Measurements from ENCODE around the gene PSMA5. TPM values are rescaled to one million over a fixed set of nuclear protein-coding genes. Genes with fewer than 3 reads are reported as not detected.
A peak's percentile ranks its signal among the peaks of the same experiment; 100 is the strongest.

PSMA5 gene
- polyA plus RNA-seq, 1 experiment, result 151 TPM

- H3K4me3 ChIP-seq (ENCODE audit: low read depth, low read length), result no peak overlapping the region
- POLR2A ChIA-PET, result no interaction called here
- no peak for DNase-seq (ENCODE audit: low read depth, low spot score)
- CTCF ChIA-PET, result interaction anchor here (0.7 to 2.3 kb wide), 3 partner anchors 13 to 120 kb away, joined by 3 to 12 read pairs (median 12); no protein-coding TSS in a partner anchor
- no peak overlapping the region for H3K27ac ChIP-seq (ENCODE audit: low read depth, low read length)
- no peaks in the 10 kb centered on the region for H3K27me3 ChIP-seq (ENCODE audit: control insufficient read depth, insufficient read depth, low read length)
- TF ChIP-seq, protein P1, sequence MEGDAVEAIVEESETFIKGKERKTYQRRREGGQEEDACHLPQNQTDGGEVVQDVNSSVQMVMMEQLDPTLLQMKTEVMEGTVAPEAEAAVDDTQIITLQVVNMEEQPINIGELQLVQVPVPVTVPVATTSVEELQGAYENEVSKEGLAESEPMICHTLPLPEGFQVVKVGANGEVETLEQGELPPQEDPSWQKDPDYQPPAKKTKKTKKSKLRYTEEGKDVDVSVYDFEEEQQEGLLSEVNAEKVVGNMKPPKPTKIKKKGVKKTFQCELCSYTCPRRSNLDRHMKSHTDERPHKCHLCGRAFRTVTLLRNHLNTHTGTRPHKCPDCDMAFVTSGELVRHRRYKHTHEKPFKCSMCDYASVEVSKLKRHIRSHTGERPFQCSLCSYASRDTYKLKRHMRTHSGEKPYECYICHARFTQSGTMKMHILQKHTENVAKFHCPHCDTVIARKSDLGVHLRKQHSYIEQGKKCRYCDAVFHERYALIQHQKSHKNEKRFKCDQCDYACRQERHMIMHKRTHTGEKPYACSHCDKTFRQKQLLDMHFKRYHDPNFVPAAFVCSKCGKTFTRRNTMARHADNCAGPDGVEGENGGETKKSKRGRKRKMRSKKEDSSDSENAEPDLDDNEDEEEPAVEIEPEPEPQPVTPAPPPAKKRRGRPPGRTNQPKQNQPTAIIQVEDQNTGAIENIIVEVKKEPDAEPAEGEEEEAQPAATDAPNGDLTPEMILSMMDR (IDR thresholded peaks at IDR 0.05; ENCODE audit: low read depth, low read length), result no peak
- H3K9me3 ChIP-seq (ENCODE audit: control insufficient read depth, insufficient read depth, low read length), result no peaks in the 10 kb centered on the region
Observed at GRCh38 chr1:109412551-109412950, 13.7 kb downstream of the PSMA5 start.

- DNase-seq (ENCODE audit: low read depth, low spot score), result no peak
- CTCF ChIA-PET, result no interaction called here
- POLR2A ChIA-PET, result no interaction called here
- H3K27ac ChIP-seq (ENCODE audit: low read depth, low read length), result no peak overlapping the region
- TF ChIP-seq, protein P1 (IDR thresholded peaks at IDR 0.05; ENCODE audit: low read depth, low read length), result no peak
- H3K4me3 ChIP-seq (ENCODE audit: low read depth, low read length), result no peak overlapping the region
- no peaks in the 10 kb centered on the region for H3K27me3 ChIP-seq (ENCODE audit: control insufficient read depth, insufficient read depth, low read length)
- no peaks in the 10 kb centered on the region for H3K9me3 ChIP-seq (ENCODE audit: control insufficient read depth, insufficient read depth, low read length)
Observed at GRCh38 chr1:109404838-109405237, 21.4 kb downstream of the PSMA5 start.

DNA sequence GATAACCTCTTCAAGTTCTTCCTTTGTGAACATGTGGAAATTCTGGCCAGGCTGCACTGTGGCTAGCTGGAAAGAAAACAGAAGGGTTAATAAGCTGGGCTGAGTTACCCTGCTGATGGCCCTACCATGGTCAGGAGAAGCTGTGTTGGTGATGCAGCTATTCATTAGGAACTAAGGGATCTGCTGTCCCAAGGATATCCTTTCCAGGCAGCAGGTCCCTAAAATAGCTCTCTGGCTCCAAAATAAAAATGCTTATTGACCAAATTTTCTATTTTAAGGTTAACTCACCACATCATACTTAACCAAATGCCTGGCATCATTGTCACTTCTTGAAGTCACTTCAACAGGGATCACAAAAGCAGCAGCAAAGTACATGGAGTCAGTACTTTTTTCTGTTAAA lies 24.2 kb downstream of the PSMA5 start:
- H3K27me3 ChIP-seq (ENCODE audit: control insufficient read depth, insufficient read depth, low read length), result no peaks in the 10 kb centered on the region
- no peak for DNase-seq (ENCODE audit: low read depth, low spot score)
- H3K9me3 ChIP-seq (ENCODE audit: control insufficient read depth, insufficient read depth, low read length), result no peaks in the 10 kb centered on the region
- CTCF ChIA-PET, result interaction anchor here (0.7 to 6.1 kb wide), 7 partner anchors 10 to 289 kb away, joined by 3 to 119 read pairs (median 7); a partner anchor contains a TSS
- H3K27ac ChIP-seq (ENCODE audit: low read depth, low read length), result no peak overlapping the region
- POLR2A ChIA-PET, result no interaction called here
- TF ChIP-seq, protein P1 (IDR thresholded peaks at IDR 0.05; ENCODE audit: low read depth, low read length), result no peak
- no peak overlapping the region for H3K4me3 ChIP-seq (ENCODE audit: low read depth, low read length)

DNA sequence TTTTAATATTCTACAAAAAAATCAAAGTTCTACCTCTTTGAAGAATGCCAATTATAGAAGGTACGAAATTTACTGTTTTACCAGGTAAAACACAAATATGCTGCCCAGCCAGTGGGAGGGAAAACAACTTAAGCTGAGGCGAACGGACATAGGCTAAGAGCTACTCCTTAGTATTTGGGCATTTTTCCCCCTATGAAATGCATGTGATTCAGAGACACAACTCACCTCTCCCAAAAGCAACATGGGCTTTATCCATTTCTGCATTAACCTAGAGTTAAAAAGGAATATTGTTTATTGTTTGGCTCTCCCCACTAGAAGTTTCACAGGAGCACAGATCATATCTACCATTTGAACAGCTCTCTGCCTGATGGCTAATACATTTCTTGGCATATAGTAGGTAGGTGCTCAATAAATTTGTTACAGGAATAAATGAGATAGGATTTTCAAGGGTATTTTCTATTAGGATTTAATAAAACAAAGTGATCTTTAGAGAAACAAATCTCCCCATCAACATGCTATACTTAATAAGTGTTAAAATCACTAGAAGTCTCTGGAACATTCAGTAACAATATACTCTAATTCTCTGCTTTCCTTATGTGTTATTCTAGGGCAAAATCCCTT lies 26.1 kb downstream of the PSMA5 start:
- TF ChIP-seq, protein P1 (IDR thresholded peaks at IDR 0.05; ENCODE audit: low read depth, low read length), result no peak
- H3K27me3 ChIP-seq (ENCODE audit: control insufficient read depth, insufficient read depth, low read length), result no peaks in the 10 kb centered on the region
- CTCF ChIA-PET, result interaction anchor here (0.7 to 6.1 kb wide), 15 partner anchors 8 to 300 kb away, joined by 3 to 119 read pairs (median 11); partner anchors contain the start of gene PSRC1
- POLR2A ChIA-PET, result interaction anchor here (2.6 kb wide), 1 partner anchor 101 kb away, joined by 6 read pairs; no protein-coding TSS in a partner anchor
- H3K9me3 ChIP-seq (ENCODE audit: control insufficient read depth, insufficient read depth, low read length), result no peaks in the 10 kb centered on the region
- no peak overlapping the region for H3K27ac ChIP-seq (ENCODE audit: low read depth, low read length)
- DNase-seq (ENCODE audit: low read depth, low spot score), result no peak
- H3K4me3 ChIP-seq (ENCODE audit: low read depth, low read length), result no peak overlapping the region

DNA sequence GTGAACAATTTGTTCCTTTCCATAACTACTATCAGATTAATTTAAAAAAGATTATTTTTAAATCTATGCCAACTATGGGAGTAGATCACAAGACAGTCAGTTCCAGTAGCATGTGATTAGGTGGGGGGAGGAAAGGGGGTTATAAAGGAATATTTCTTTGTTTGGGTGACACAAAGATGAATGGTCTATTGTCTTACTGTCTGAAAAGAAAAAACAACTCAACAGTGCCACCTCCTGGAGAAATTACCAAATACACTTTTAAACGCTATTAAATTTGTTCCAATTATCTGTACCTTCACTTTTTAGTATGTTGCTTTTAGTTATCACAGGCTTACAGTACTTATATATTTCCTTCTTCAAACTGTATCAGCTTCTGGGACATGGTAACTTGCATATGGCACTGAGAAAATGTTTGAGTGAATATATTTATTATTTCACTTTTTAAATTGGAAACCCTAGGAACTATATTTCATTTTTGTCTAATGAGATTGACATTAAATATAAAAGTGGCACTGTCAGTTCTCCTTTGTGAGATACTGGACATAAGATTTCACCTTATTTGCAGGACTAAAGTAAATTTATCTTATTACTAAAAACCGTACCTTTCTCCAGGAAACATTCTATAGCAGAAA lies 26.8 kb downstream of the PSMA5 start:
- peak; percentile 23 for DNase-seq (ENCODE audit: low read depth, low spot score)
- TF ChIP-seq, protein P1 (IDR thresholded peaks at IDR 0.05; ENCODE audit: low read depth, low read length), result peak; percentile 57
- ChIA-PET POLR2A (interaction anchor here (0.8 to 2.6 kb wide), 4 partner anchors 8 to 122 kb away, joined by 4 to 9 read pairs (median 6); partner anchors contain the start of gene PSRC1), CTCF (interaction anchor here (0.6 to 6.1 kb wide), 33 partner anchors 9 to 299 kb away, joined by 3 to 119 read pairs (median 4); partner anchors contain the start of gene PSRC1)
- Histone ChIP-seq H3K27me3 (ENCODE audit: control insufficient read depth, insufficient read depth, low read length) (no peaks in the 10 kb centered on the region), H3K4me3 (ENCODE audit: low read depth, low read length) (no peak overlapping the region), H3K9me3 (ENCODE audit: control insufficient read depth, insufficient read depth, low read length) (no peaks in the 10 kb centered on the region), H3K27ac (ENCODE audit: low read depth, low read length) (no peak overlapping the region)

Measured in AG04450 (cell line).